ENCODE results near the gene RNF8. TPM values are rescaled to one million over a fixed set of nuclear protein-coding genes. Genes with fewer than 3 reads are reported as not detected.

Gene RNF8
- total and polyA plus RNA-seq, 10 donors, result 8.0 to 15.6 (median 13.1) TPM

DNA sequence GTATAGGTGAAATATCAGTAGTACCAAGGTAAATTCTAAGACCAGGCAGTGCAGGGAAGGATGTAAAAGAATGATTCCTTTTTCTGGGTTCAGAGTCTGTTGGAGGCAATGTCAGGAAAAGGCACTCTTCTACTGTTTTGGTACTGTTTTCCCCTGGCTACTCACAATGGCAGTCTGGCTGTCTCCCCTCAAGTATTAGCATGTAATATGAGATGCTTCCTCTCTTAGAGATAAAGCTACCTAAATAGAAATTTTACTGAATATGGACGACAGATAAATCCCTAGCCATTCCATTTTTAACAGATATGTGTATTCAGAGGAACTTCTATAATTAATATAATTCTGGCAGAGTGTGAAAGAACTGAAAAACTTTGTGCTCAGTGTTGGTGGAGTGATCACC lies 3.5 kb downstream of the RNF8 start:
- Histone ChIP-seq H3K27me3 (replicated peaks in 1 of 7) (no peaks in the 10 kb centered on the region), H3K4me3 (no peak overlapping the region), H3K9me3 (no peaks in the 10 kb centered on the region), H3K27ac (no peak overlapping the region), H3K4me1 (peaks cover 5 to 47% (median 21%) of the 10 kb centered on the region in 6 donors), H3K36me3 (peaks cover 0 to 26% (median 13%) of the 10 kb centered on the region in 6 donors)
- no peak for DNase-seq
- WGBS, 5 donors, result 30 to 66% (median 46%) methylated on average over 1 of the region's 1 CpG
- intact Hi-C loops (cut with DNase I; ENCODE audit: low total_unique reads), result no loop called here
- TF ChIP-seq POLR2AphosphoS5 (IDR thresholded peaks at IDR 0.05) (no peak), POLR2A (IDR thresholded peaks at IDR 0.05) (no peak), CTCF (IDR thresholded peaks at IDR 0.05 in 8 of 11, conservative IDR thresholded peaks at IDR 0.05 in 3 of 11) (no peak)

DNA sequence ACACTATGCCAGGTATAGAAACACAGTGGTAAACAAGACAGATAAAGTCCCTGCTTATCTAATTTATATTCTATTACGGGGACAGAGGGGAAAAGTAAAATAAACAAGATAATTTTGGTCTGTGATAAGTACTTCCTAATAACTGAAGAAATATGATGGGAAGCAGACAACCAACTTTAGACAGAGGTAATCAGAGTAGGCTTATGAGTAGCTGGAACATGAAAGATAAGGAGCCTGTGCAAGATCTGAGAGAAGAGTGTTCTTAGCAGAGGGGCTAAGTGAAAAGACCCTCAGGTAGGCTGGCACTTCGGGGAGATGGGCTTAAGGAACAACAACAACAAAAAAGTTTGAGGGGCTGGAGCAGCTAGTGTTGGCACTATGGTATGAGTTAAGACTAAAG lies 4.1 kb downstream of the RNF8 start:
- Histone ChIP-seq H3K4me1 (peaks cover 5 to 47% (median 21%) of the 10 kb centered on the region in 6 donors), H3K36me3 (peaks cover 0 to 32% (median 13%) of the 10 kb centered on the region in 6 donors), H3K9me3 (no peaks in the 10 kb centered on the region), H3K27me3 (replicated peaks in 1 of 7) (no peaks in the 10 kb centered on the region), H3K4me3 (no peak overlapping the region), H3K27ac (no peak overlapping the region)
- DNase-seq, result no peak
- intact Hi-C loops (cut with DNase I; ENCODE audit: low total_unique reads), result no loop called here
- no peak for TF ChIP-seq POLR2A (IDR thresholded peaks at IDR 0.05)
- TF ChIP-seq POLR2AphosphoS5 (IDR thresholded peaks at IDR 0.05), result no peak
- no peak for TF ChIP-seq CTCF (IDR thresholded peaks at IDR 0.05 in 8 of 11, conservative IDR thresholded peaks at IDR 0.05 in 3 of 11)
- WGBS, 5 donors, result 85 to 90% (median 88%) methylated on average over 2 of the region's 2 CpGs

DNA sequence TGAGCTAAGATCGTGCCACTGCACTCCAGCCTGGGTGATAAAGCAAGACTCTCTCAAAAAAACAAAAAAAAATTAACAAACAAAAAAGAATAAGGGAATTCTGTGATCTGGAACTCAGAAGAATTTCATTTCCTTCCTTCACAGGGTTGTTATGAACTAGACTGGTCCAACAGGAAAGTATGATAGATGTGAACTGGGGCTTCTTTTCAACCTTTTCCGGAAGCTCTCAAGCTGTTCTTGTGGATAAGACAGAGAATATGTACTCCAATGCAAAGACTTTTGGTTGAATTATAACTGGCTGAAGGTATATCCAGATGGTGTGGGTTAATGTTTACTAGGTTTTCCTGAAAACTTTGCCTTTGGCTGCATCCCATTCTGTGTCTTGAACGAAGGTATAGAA lies 5.3 kb downstream of the RNF8 start:
- TF ChIP-seq POLR2A (IDR thresholded peaks at IDR 0.05) (no peak), CTCF (IDR thresholded peaks at IDR 0.05 in 8 of 11, conservative IDR thresholded peaks at IDR 0.05 in 3 of 11) (no peak), POLR2AphosphoS5 (IDR thresholded peaks at IDR 0.05) (no peak)
- no peak overlapping the region for H3K4me3 ChIP-seq
- peaks cover 5 to 37% (median 14%) of the 10 kb centered on the region in 6 donors for H3K4me1 ChIP-seq
- H3K27me3 ChIP-seq (replicated peaks in 1 of 7), result no peaks in the 10 kb centered on the region
- H3K9me3 ChIP-seq, result no peaks in the 10 kb centered on the region
- WGBS, 5 donors, result 55 to 65% (median 64%) methylated on average over 3 of the region's 3 CpGs
- DNase-seq, result no peak
- no peak overlapping the region for H3K27ac ChIP-seq
- intact Hi-C loops (cut with DNase I; ENCODE audit: low total_unique reads), result no loop called here
- H3K36me3 ChIP-seq, result peaks cover 0 to 42% (median 16%) of the 10 kb centered on the region in 6 donors

- Histone ChIP-seq H3K27ac (no peak overlapping the region), H3K9me3 (no peaks in the 10 kb centered on the region), H3K36me3 (peaks cover 0 to 63% (median 19%) of the 10 kb centered on the region in 6 donors), H3K4me3 (no peak overlapping the region), H3K27me3 (replicated peaks in 1 of 7) (no peaks in the 10 kb centered on the region), H3K4me1 (peaks cover 0 to 9% (median 0%) of the 10 kb centered on the region in 6 donors)
- DNase-seq, result no peak
- TF ChIP-seq POLR2AphosphoS5 (IDR thresholded peaks at IDR 0.05), result no peak
- no peak for TF ChIP-seq CTCF (IDR thresholded peaks at IDR 0.05 in 8 of 11, conservative IDR thresholded peaks at IDR 0.05 in 3 of 11)
- TF ChIP-seq POLR2A (IDR thresholded peaks at IDR 0.05), result no peak
- intact Hi-C loops (cut with DNase I; ENCODE audit: low total_unique reads), result no loop called here
- 68 to 91% (median 75%) methylated on average over 2 of the region's 2 CpGs for WGBS, 5 donors
These were observed 8.5 kb downstream of the RNF8 start for GRCh38 chr6:37362101-37362828.
